Tibial nerve (tissue), 4 donors: ENCODE results near the gene THRSP.
"Not testable (repeated sequence)": the region's sequence is repeated elsewhere in the genome, so short reads cannot be mapped to it uniquely, and the experiment has no call there.

ENCODE experiments used
- CTCF ChIP-seq, 5 experiments: fragments of 200-600 bp in 3 of 5; fragments of 450-650 bp in 2 of 5; sonication (generic) in 3 of 5; IDR thresholded peaks; one replicate each; pipeline ENCODE4 v1.5.1; 2016 to 2019; ENCODE audit warnings: antibody characterized with exemption in 5 of 5, mild to moderate bottlenecking in 3 of 5, moderate library complexity in 2 of 5
- EP300 ChIP-seq, 2 donors: sonication (generic); formaldehyde crosslinking; IDR thresholded peaks; one replicate each; pipeline ENCODE4 v1.6.1; 2017; ENCODE audit warnings: antibody characterized with exemption in 2 of 2, mild to moderate bottlenecking in 1 of 2
- POLR2A ChIP-seq, 2 donors: fragments of 450-650 bp; IDR thresholded peaks; one replicate each; pipeline ENCODE4 v1.6.1; 2017; ENCODE audit warnings: antibody characterized with exemption in 2 of 2, mild to moderate bottlenecking in 2 of 2, moderate library complexity in 2 of 2

GRCh38 chr11:78014937-78015520 lies 48.6 kb upstream of the THRSP start:
- TF ChIP-seq CTCF, POLR2A, EP300 (IDR thresholded peaks at IDR 0.05): not testable (repeated sequence)
